T-helper 1 cell treated with Interleukin-12 subunit alpha and Interleukin-12 subunit beta and Interleukin-4 antibody, amounts not matched to agents 30 μg/mL and 1 μg/mL, for 36 hours (primary cell): ENCODE data around the gene AP5Z1.

Experiments used
- H3K27ac Mint-ChIP-seq: one replicate; pipeline ENCODE4 v1.8.0; 2021; ENCODE audit warnings: mild to moderate bottlenecking, mixed read lengths
- H3K27me3 Mint-ChIP-seq: one replicate; pipeline ENCODE4 v1.8.0; 2021; ENCODE audit warnings: low read depth, mixed read lengths
- H3K36me3 Mint-ChIP-seq: one replicate; pipeline ENCODE4 v1.8.0; 2021; ENCODE audit warnings: low read depth, mixed read lengths
- H3K4me1 Mint-ChIP-seq: one replicate; pipeline ENCODE4 v1.8.0; 2021; ENCODE audit warnings: low read depth, mixed read lengths
- H3K4me3 Mint-ChIP-seq: one replicate; pipeline ENCODE4 v1.8.0; 2021; ENCODE audit warnings: mild to moderate bottlenecking, moderate library complexity, mixed read lengths
- H3K9me3 Mint-ChIP-seq: one replicate; pipeline ENCODE4 v1.8.0; 2021; ENCODE audit warnings: mixed read lengths

Gene AP5Z1

GRCh38 chr7:4754433-4755010 lies 20.9 kb upstream of the AP5Z1 start:
- Mint-ChIP-seq H3K27me3 (no peaks in the 10 kb centered on the region), H3K9me3 (no peaks in the 10 kb centered on the region), H3K4me1 (peaks cover 7% of the 10 kb centered on the region), H3K36me3 (peaks cover 5% of the 10 kb centered on the region), H3K4me3 (no peak overlapping the region), H3K27ac (no peak overlapping the region)

- Mint-ChIP-seq H3K9me3 (no peaks in the 10 kb centered on the region), H3K27ac (no peak overlapping the region)
These were observed 20.4 kb upstream of the AP5Z1 start for GRCh38 chr7:4755045-4755444.

GRCh38 chr7:4758111-4758510 lies 17.3 kb upstream of the AP5Z1 start:
- Mint-ChIP-seq H3K27ac (no peak overlapping the region), H3K9me3 (no peaks in the 10 kb centered on the region), H3K4me3 (no peak overlapping the region)

More at GRCh38 chr7:4755045-4755444, 20.4 kb upstream of the AP5Z1 start:
- Mint-ChIP-seq H3K4me1 (peaks cover 7% of the 10 kb centered on the region), H3K36me3 (peaks cover 7% of the 10 kb centered on the region), H3K4me3 (no peak overlapping the region), H3K27me3 (no peaks in the 10 kb centered on the region)

GRCh38 chr7:4758791-4759190 lies 16.6 kb upstream of the AP5Z1 start:
- no peaks in the 10 kb centered on the region for H3K9me3 Mint-ChIP-seq
- H3K36me3 Mint-ChIP-seq = peaks cover 22% of the 10 kb centered on the region
- no peak overlapping the region for H3K27ac Mint-ChIP-seq
- no peaks in the 10 kb centered on the region for H3K4me1 Mint-ChIP-seq
- H3K4me3 Mint-ChIP-seq = no peak overlapping the region
- no peaks in the 10 kb centered on the region for H3K27me3 Mint-ChIP-seq

More at GRCh38 chr7:4758111-4758510, 17.3 kb upstream of the AP5Z1 start:
- peaks cover 5% of the 10 kb centered on the region for H3K4me1 Mint-ChIP-seq
- no peaks in the 10 kb centered on the region for H3K27me3 Mint-ChIP-seq
- peaks cover 22% of the 10 kb centered on the region for H3K36me3 Mint-ChIP-seq

GRCh38 chr7:4759211-4759610 lies 16.2 kb upstream of the AP5Z1 start:
- Mint-ChIP-seq H3K9me3 (no peaks in the 10 kb centered on the region), H3K4me3 (no peak overlapping the region), H3K4me1 (no peaks in the 10 kb centered on the region), H3K27ac (no peak overlapping the region), H3K27me3 (no peaks in the 10 kb centered on the region), H3K36me3 (peaks cover 22% of the 10 kb centered on the region)

GRCh38 chr7:4760952-4761351 lies 14.5 kb upstream of the AP5Z1 start:
- no peaks in the 10 kb centered on the region for H3K9me3 Mint-ChIP-seq
- H3K27ac Mint-ChIP-seq = no peak overlapping the region
- no peaks in the 10 kb centered on the region for H3K27me3 Mint-ChIP-seq
- H3K36me3 Mint-ChIP-seq = peaks cover 17% of the 10 kb centered on the region
- H3K4me3 Mint-ChIP-seq = no peak overlapping the region
- no peaks in the 10 kb centered on the region for H3K4me1 Mint-ChIP-seq

- Mint-ChIP-seq H3K4me3 (no peak overlapping the region), H3K27ac (no peak overlapping the region), H3K4me1 (no peaks in the 10 kb centered on the region), H3K9me3 (no peaks in the 10 kb centered on the region), H3K36me3 (peaks cover 17% of the 10 kb centered on the region), H3K27me3 (no peaks in the 10 kb centered on the region)
These were observed 13.0 kb upstream of the AP5Z1 start for GRCh38 chr7:4762121-4763055.

- no peaks in the 10 kb centered on the region for H3K4me1 Mint-ChIP-seq
- H3K4me3 Mint-ChIP-seq = no peak overlapping the region
- H3K36me3 Mint-ChIP-seq = peaks cover 17% of the 10 kb centered on the region
- H3K27me3 Mint-ChIP-seq = no peaks in the 10 kb centered on the region
- no peaks in the 10 kb centered on the region for H3K9me3 Mint-ChIP-seq
- H3K27ac Mint-ChIP-seq = no peak overlapping the region
These were observed 12.2 kb upstream of the AP5Z1 start for GRCh38 chr7:4763091-4763793.

GRCh38 chr7:4763794-4764185 lies 11.6 kb upstream of the AP5Z1 start:
- no peaks in the 10 kb centered on the region for H3K9me3 Mint-ChIP-seq
- peaks cover 17% of the 10 kb centered on the region for H3K36me3 Mint-ChIP-seq
- no peaks in the 10 kb centered on the region for H3K4me1 Mint-ChIP-seq
- H3K4me3 Mint-ChIP-seq = no peak overlapping the region
- no peak overlapping the region for H3K27ac Mint-ChIP-seq
- H3K27me3 Mint-ChIP-seq = no peaks in the 10 kb centered on the region

- Mint-ChIP-seq H3K9me3 (no peaks in the 10 kb centered on the region), H3K27ac (no peak overlapping the region), H3K4me1 (no peaks in the 10 kb centered on the region), H3K27me3 (no peaks in the 10 kb centered on the region), H3K4me3 (no peak overlapping the region), H3K36me3 (peaks cover 17% of the 10 kb centered on the region)
These were observed 10.9 kb upstream of the AP5Z1 start for GRCh38 chr7:4764402-4765007.

- H3K36me3 Mint-ChIP-seq = peaks cover 15% of the 10 kb centered on the region
- H3K4me3 Mint-ChIP-seq = no peak overlapping the region
- H3K27me3 Mint-ChIP-seq = no peaks in the 10 kb centered on the region
- H3K4me1 Mint-ChIP-seq = no peaks in the 10 kb centered on the region
- H3K9me3 Mint-ChIP-seq = no peaks in the 10 kb centered on the region
- H3K27ac Mint-ChIP-seq = no peak overlapping the region
These were observed 9.5 kb upstream of the AP5Z1 start for GRCh38 chr7:4765776-4766490.

- H3K4me1 Mint-ChIP-seq = no peaks in the 10 kb centered on the region
These were observed 8.5 kb upstream of the AP5Z1 start for GRCh38 chr7:4766666-4767519.

More at GRCh38 chr7:4766666-4767519, 8.5 kb upstream of the AP5Z1 start:
- H3K36me3 Mint-ChIP-seq = peaks cover 7% of the 10 kb centered on the region
- no peaks in the 10 kb centered on the region for H3K9me3 Mint-ChIP-seq
- no peak overlapping the region for H3K4me3 Mint-ChIP-seq
- H3K27ac Mint-ChIP-seq = no peak overlapping the region
- H3K27me3 Mint-ChIP-seq = no peaks in the 10 kb centered on the region
